Measurements from ENCODE around the gene SUSD1.

The SUSD1 gene

GRCh38 chr9:112011051-112011620, 164.0 kb downstream of the SUSD1 start (continued):
- no peak for TF ChIP-seq CSRNP3 (CRISPR knock-in tag; IDR thresholded peaks at IDR 0.05)
- TF ChIP-seq RARB (CRISPR knock-in tag; IDR thresholded peaks at IDR 0.05): no peak
- no peak for TF ChIP-seq CSDC2 (CRISPR knock-in tag; IDR thresholded peaks at IDR 0.05)
- TF ChIP-seq ZC3H10 (CRISPR knock-in tag; IDR thresholded peaks at IDR 0.05): no peak
- no peak for TF ChIP-seq ARNTL (CRISPR knock-in tag; IDR thresholded peaks at IDR 0.05; ENCODE audit: borderline replicate concordance, low read depth)

- TF ChIP-seq TOX (CRISPR knock-in tag; IDR thresholded peaks at IDR 0.05; ENCODE audit: borderline replicate concordance) (no peak), PPARA (CRISPR knock-in tag; IDR thresholded peaks at IDR 0.05; ENCODE audit: borderline replicate concordance) (no peak), ZNF565 (CRISPR knock-in tag; conservative IDR thresholded peaks at IDR 0.05; ENCODE audit: low read depth) (no peak), RARB (CRISPR knock-in tag; IDR thresholded peaks at IDR 0.05) (no peak)
- no peak for ATAC-seq
Measured at GRCh38 chr9:112010537-112010936, 164.6 kb downstream of the SUSD1 start.

- ATAC-seq: no peak
Measured at GRCh38 chr9:112009656-112010055, 165.4 kb downstream of the SUSD1 start.

GRCh38 chr9:112007575-112008240, 167.4 kb downstream of the SUSD1 start:
- TF ChIP-seq PPARA (CRISPR knock-in tag; IDR thresholded peaks at IDR 0.05; ENCODE audit: borderline replicate concordance): no peak
- no peak for TF ChIP-seq PATZ1 (CRISPR knock-in tag; IDR thresholded peaks at IDR 0.05; ENCODE audit: borderline replicate concordance)
- no peak for TF ChIP-seq ZC3H10 (CRISPR knock-in tag; IDR thresholded peaks at IDR 0.05)
- no peak for TF ChIP-seq RARB (CRISPR knock-in tag; IDR thresholded peaks at IDR 0.05)
- no peak for TF ChIP-seq TOX (CRISPR knock-in tag; IDR thresholded peaks at IDR 0.05; ENCODE audit: borderline replicate concordance)
- no peak for TF ChIP-seq BACH2 (CRISPR knock-in tag; IDR thresholded peaks at IDR 0.05; ENCODE audit: borderline replicate concordance)
- no peak for TF ChIP-seq TCF4 (CRISPR knock-in tag; IDR thresholded peaks at IDR 0.05; ENCODE audit: borderline replicate concordance)
- no peak for TF ChIP-seq GLIS3 (CRISPR knock-in tag; IDR thresholded peaks at IDR 0.05)
- no peak for TF ChIP-seq ZFP3 (CRISPR knock-in tag; IDR thresholded peaks at IDR 0.05)
- no peak for ATAC-seq

More at GRCh38 chr9:112009656-112010055, 165.4 kb downstream of the SUSD1 start:
- TF ChIP-seq POU6F1 (CRISPR knock-in tag; IDR thresholded peaks at IDR 0.05; ENCODE audit: borderline replicate concordance, low read depth): no peak
- no peak for TF ChIP-seq RARB (CRISPR knock-in tag; IDR thresholded peaks at IDR 0.05)
- TF ChIP-seq TSHZ2 (CRISPR knock-in tag; IDR thresholded peaks at IDR 0.05): no peak

GRCh38 chr9:112006361-112007020, 168.6 kb downstream of the SUSD1 start:
- no peak for ATAC-seq
- TF ChIP-seq CSDC2 (CRISPR knock-in tag; IDR thresholded peaks at IDR 0.05): no peak
- no peak for TF ChIP-seq CSRNP3 (CRISPR knock-in tag; IDR thresholded peaks at IDR 0.05)
- TF ChIP-seq PPARA (CRISPR knock-in tag; IDR thresholded peaks at IDR 0.05; ENCODE audit: borderline replicate concordance): no peak
- no peak for TF ChIP-seq ARNTL (CRISPR knock-in tag; IDR thresholded peaks at IDR 0.05; ENCODE audit: borderline replicate concordance, low read depth)
- TF ChIP-seq ZC3H10 (CRISPR knock-in tag; IDR thresholded peaks at IDR 0.05): no peak
- no peak for TF ChIP-seq SNAI2 (CRISPR knock-in tag; IDR thresholded peaks at IDR 0.05)
- TF ChIP-seq TCF4 (CRISPR knock-in tag; IDR thresholded peaks at IDR 0.05; ENCODE audit: borderline replicate concordance): no peak
- no peak for TF ChIP-seq PATZ1 (CRISPR knock-in tag; IDR thresholded peaks at IDR 0.05; ENCODE audit: borderline replicate concordance)
